Measurements from ENCODE around the gene CYP39A1.

The CYP39A1 gene

DNA sequence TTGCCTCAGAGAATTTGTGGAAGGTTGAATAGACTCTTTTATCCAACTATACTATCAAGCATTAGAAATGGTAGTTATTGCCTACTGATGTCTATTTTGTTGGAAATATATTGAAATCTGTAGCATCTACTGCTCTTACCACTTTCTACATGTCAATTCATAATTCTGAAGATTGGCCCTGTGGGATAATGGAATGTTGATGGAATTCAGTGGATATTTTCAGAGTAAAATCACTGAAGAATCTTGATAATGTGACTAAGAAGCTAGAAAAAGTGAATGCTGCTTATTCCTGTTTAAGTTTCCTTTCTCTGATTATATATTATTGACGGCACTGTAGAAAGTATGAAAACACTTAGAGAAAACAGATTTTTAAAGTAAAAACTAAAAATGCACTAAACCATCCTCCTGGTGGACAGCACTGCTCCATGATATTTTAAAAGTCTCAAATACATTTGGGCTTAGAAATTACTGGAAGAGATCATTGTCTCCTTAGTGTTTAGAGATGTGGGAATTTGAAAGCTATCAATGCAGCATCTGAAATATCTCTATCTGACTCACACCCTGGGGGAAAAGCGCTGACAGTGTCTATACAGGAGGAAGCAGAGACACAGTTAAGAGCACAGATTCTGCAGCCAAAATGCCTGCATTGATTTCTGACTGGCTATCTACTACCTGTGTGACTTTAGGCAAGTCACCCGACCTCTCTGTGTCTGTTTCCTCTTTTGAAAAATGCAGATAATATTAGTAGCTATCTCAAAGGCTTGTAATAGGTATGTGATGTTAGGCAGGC lies 123.5 kb downstream of the CYP39A1 start:
- Histone ChIP-seq H3K9me3 (ENCODE audit: control insufficient read depth, insufficient read depth, low read length) (no peaks in the 10 kb centered on the region), H3K36me3 (ENCODE audit: control insufficient read depth, insufficient read depth, low read length) (no peaks in the 10 kb centered on the region), H3K9ac (ENCODE audit: low read depth, low read length) (no peak overlapping the region), H3K4me3 (ENCODE audit: low read depth, low read length) (no peak overlapping the region), H3K27me3 (ENCODE audit: control insufficient read depth, insufficient read depth, low read length) (no peaks in the 10 kb centered on the region), H3K4me1 (ENCODE audit: control insufficient read depth, insufficient read depth, low read length) (no peaks in the 10 kb centered on the region)

GRCh38 chr6:46526607-46527006 lies 126.0 kb downstream of the CYP39A1 start:
- no peaks in the 10 kb centered on the region for H3K4me1 ChIP-seq (ENCODE audit: control insufficient read depth, insufficient read depth, low read length)
- H3K27me3 ChIP-seq (ENCODE audit: control insufficient read depth, insufficient read depth, low read length), result no peaks in the 10 kb centered on the region
- H3K36me3 ChIP-seq (ENCODE audit: control insufficient read depth, insufficient read depth, low read length), result no peaks in the 10 kb centered on the region
- no peak overlapping the region for H3K9ac ChIP-seq (ENCODE audit: low read depth, low read length)
- no peak overlapping the region for H3K4me3 ChIP-seq (ENCODE audit: low read depth, low read length)
- no peaks in the 10 kb centered on the region for H3K9me3 ChIP-seq (ENCODE audit: control insufficient read depth, insufficient read depth, low read length)

DNA sequence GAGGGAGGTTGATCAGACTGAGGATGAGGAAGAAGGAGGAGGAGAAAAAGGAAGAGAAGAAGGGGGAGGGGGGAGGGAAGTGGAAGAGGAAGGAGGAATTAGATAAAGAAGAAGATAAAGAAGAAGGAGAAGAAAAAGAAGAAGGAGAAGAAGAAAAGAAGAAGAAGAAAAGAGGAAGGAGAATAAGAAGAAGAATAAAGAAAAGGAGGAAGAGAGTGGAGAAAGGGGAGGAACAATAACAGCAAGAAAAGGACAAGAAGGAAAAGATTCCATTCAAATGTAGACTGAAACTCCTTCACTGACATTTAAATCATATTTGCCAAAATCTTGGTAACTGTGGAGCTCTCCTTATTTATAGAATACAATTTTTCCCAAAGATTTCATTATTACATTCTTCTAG lies 127.0 kb downstream of the CYP39A1 start:
- Histone ChIP-seq H3K9me3 (ENCODE audit: control insufficient read depth, insufficient read depth, low read length) (no peaks in the 10 kb centered on the region), H3K27me3 (ENCODE audit: control insufficient read depth, insufficient read depth, low read length) (no peaks in the 10 kb centered on the region), H3K4me3 (ENCODE audit: low read depth, low read length) (no peak overlapping the region), H3K4me1 (ENCODE audit: control insufficient read depth, insufficient read depth, low read length) (no peaks in the 10 kb centered on the region), H3K36me3 (ENCODE audit: control insufficient read depth, insufficient read depth, low read length) (no peaks in the 10 kb centered on the region), H3K9ac (ENCODE audit: low read depth, low read length) (no peak overlapping the region)

- Histone ChIP-seq H3K9me3 (ENCODE audit: control insufficient read depth, insufficient read depth, low read length) (no peaks in the 10 kb centered on the region), H3K4me1 (ENCODE audit: control insufficient read depth, insufficient read depth, low read length) (no peaks in the 10 kb centered on the region), H3K9ac (ENCODE audit: low read depth, low read length) (no peak overlapping the region), H3K36me3 (ENCODE audit: control insufficient read depth, insufficient read depth, low read length) (no peaks in the 10 kb centered on the region), H3K4me3 (ENCODE audit: low read depth, low read length) (no peak overlapping the region), H3K27me3 (ENCODE audit: control insufficient read depth, insufficient read depth, low read length) (no peaks in the 10 kb centered on the region)
Measured at GRCh38 chr6:46521464-46521971, 131.1 kb downstream of the CYP39A1 start.

- Histone ChIP-seq H3K9me3 (ENCODE audit: control insufficient read depth, insufficient read depth, low read length) (no peaks in the 10 kb centered on the region), H3K27me3 (ENCODE audit: control insufficient read depth, insufficient read depth, low read length) (no peaks in the 10 kb centered on the region), H3K9ac (ENCODE audit: low read depth, low read length) (no peak overlapping the region)
Measured at GRCh38 chr6:46517202-46517601, 135.4 kb downstream of the CYP39A1 start.

GRCh38 chr6:46513533-46513932 lies 139.1 kb downstream of the CYP39A1 start:
- Histone ChIP-seq H3K27me3 (ENCODE audit: control insufficient read depth, insufficient read depth, low read length) (no peaks in the 10 kb centered on the region), H3K4me3 (ENCODE audit: low read depth, low read length) (no peak overlapping the region), H3K9ac (ENCODE audit: low read depth, low read length) (no peak overlapping the region), H3K9me3 (ENCODE audit: control insufficient read depth, insufficient read depth, low read length) (no peaks in the 10 kb centered on the region), H3K4me1 (ENCODE audit: control insufficient read depth, insufficient read depth, low read length) (no peaks in the 10 kb centered on the region), H3K36me3 (ENCODE audit: control insufficient read depth, insufficient read depth, low read length) (no peaks in the 10 kb centered on the region)

More at GRCh38 chr6:46517202-46517601, 135.4 kb downstream of the CYP39A1 start:
- no peaks in the 10 kb centered on the region for H3K4me1 ChIP-seq (ENCODE audit: control insufficient read depth, insufficient read depth, low read length)
- H3K36me3 ChIP-seq (ENCODE audit: control insufficient read depth, insufficient read depth, low read length), result no peaks in the 10 kb centered on the region
- H3K4me3 ChIP-seq (ENCODE audit: low read depth, low read length), result no peak overlapping the region

GRCh38 chr6:46511320-46511719 lies 141.3 kb downstream of the CYP39A1 start:
- Histone ChIP-seq H3K36me3 (ENCODE audit: control insufficient read depth, insufficient read depth, low read length) (no peaks in the 10 kb centered on the region), H3K4me1 (ENCODE audit: control insufficient read depth, insufficient read depth, low read length) (no peaks in the 10 kb centered on the region), H3K9ac (ENCODE audit: low read depth, low read length) (no peak overlapping the region), H3K4me3 (ENCODE audit: low read depth, low read length) (no peak overlapping the region), H3K9me3 (ENCODE audit: control insufficient read depth, insufficient read depth, low read length) (no peaks in the 10 kb centered on the region), H3K27me3 (ENCODE audit: control insufficient read depth, insufficient read depth, low read length) (no peaks in the 10 kb centered on the region)

DNA sequence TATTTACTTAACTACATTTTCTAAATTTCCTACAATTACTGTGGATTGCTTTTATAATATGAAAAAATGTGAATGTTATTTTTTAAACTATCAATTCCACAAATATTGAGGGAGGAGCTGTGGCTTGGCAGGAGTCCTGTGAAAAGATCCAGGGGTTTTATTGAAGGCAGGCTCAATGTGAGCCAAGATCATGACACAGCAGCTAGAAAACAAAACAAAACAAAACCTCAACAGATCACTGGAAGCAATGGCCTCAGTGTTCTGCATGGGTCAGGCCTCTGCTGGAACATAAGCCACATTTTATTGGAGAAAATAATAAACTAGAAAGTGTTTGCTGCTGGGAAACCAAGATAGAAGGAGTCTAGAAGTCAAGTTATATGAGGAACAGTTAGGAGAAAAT lies 142.0 kb downstream of the CYP39A1 start:
- H3K9ac ChIP-seq (ENCODE audit: low read depth, low read length), result no peak overlapping the region
- H3K4me1 ChIP-seq (ENCODE audit: control insufficient read depth, insufficient read depth, low read length), result no peaks in the 10 kb centered on the region
- H3K9me3 ChIP-seq (ENCODE audit: control insufficient read depth, insufficient read depth, low read length), result no peaks in the 10 kb centered on the region
- H3K4me3 ChIP-seq (ENCODE audit: low read depth, low read length), result no peak overlapping the region
- H3K36me3 ChIP-seq (ENCODE audit: control insufficient read depth, insufficient read depth, low read length), result no peaks in the 10 kb centered on the region
- H3K27me3 ChIP-seq (ENCODE audit: control insufficient read depth, insufficient read depth, low read length), result no peaks in the 10 kb centered on the region

DNA sequence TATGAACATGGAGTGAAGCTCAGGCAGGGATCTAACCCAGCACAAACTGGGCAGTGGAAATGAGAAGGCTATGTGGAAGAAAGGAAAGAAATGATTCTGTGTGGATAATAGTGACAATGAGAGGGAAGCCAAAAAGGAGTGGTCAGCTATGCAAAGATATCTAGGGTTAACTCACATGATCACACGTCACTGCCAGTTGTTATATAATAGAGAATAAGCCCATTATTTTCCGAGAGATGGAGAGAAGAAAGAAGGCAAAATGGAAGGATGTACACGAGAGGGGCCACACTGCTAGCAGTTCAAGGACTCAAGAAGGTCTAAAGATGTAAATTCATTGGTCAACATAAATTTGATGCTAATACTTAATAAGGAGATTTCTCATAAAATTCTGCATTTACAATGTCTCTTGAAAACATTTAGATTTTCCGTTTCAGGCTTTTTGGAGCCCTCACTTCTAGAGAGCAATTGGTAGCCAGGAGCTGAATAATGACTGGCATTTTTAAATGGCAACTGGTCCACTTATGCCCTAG lies 142.6 kb downstream of the CYP39A1 start:
- H3K4me1 ChIP-seq (ENCODE audit: control insufficient read depth, insufficient read depth, low read length), result no peaks in the 10 kb centered on the region

DNA sequence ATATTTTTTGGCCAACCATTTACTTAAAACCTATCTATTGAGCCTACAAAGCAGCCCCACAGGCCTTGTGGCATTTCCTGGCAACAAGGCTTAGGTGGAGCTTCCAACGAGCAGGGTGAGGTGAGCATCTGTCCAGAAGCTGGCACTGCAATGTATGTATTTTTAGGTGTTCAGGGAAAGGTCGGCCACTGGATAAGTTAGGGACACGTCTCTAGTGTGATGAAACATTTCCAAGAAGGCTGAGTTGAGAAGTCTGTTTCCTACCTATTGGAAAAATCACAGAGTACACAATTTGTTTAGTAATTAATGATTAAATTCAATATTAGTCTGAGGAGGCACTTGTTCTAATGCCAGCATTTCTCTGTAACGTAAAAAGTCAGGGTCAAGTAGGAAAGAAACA lies 143.6 kb downstream of the CYP39A1 start:
- H3K36me3 ChIP-seq (ENCODE audit: control insufficient read depth, insufficient read depth, low read length), result no peaks in the 10 kb centered on the region
- no peaks in the 10 kb centered on the region for H3K27me3 ChIP-seq (ENCODE audit: control insufficient read depth, insufficient read depth, low read length)
- no peak overlapping the region for H3K9ac ChIP-seq (ENCODE audit: low read depth, low read length)
- H3K4me1 ChIP-seq (ENCODE audit: control insufficient read depth, insufficient read depth, low read length), result no peaks in the 10 kb centered on the region
- no peaks in the 10 kb centered on the region for H3K9me3 ChIP-seq (ENCODE audit: control insufficient read depth, insufficient read depth, low read length)
- no peak overlapping the region for H3K4me3 ChIP-seq (ENCODE audit: low read depth, low read length)

More for the DNA sequence above, 142.6 kb downstream of the CYP39A1 start:
- H3K9ac ChIP-seq (ENCODE audit: low read depth, low read length), result no peak overlapping the region
- H3K4me3 ChIP-seq (ENCODE audit: low read depth, low read length), result no peak overlapping the region
- no peaks in the 10 kb centered on the region for H3K9me3 ChIP-seq (ENCODE audit: control insufficient read depth, insufficient read depth, low read length)
- no peaks in the 10 kb centered on the region for H3K36me3 ChIP-seq (ENCODE audit: control insufficient read depth, insufficient read depth, low read length)
- H3K27me3 ChIP-seq (ENCODE audit: control insufficient read depth, insufficient read depth, low read length), result no peaks in the 10 kb centered on the region

DNA sequence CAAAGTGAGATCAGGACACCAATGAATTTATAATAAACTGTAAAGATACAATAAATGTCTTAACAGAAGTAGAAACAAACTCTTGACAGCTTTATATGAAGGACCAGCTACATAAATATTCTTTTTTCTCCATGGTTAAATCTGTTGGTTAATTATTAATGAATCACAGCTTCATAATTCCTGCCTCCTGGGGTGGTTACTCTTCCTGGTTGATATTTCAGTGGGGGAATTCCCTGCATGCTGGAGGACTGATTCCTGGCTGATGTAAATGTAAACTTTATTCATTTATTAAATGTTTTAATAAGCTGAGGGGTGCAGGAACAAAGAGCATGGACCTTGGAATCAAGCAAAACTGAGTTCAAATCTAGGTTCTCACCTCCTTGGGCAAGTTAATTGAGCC lies 145.2 kb downstream of the CYP39A1 start:
- Histone ChIP-seq H3K9ac (ENCODE audit: low read depth, low read length) (no peak overlapping the region), H3K4me1 (ENCODE audit: control insufficient read depth, insufficient read depth, low read length) (no peaks in the 10 kb centered on the region), H3K36me3 (ENCODE audit: control insufficient read depth, insufficient read depth, low read length) (no peaks in the 10 kb centered on the region), H3K4me3 (ENCODE audit: low read depth, low read length) (no peak overlapping the region), H3K27me3 (ENCODE audit: control insufficient read depth, insufficient read depth, low read length) (no peaks in the 10 kb centered on the region), H3K9me3 (ENCODE audit: control insufficient read depth, insufficient read depth, low read length) (no peaks in the 10 kb centered on the region)
